ENCODE measurements around the gene CDC42EP4. TPM values are rescaled to one million over a fixed set of nuclear protein-coding genes. Genes with fewer than 3 reads are reported as not detected.

CDC42EP4 gene
- total RNA-seq, 2 donors from 2014 or later: 119 to 186 TPM

DNA sequence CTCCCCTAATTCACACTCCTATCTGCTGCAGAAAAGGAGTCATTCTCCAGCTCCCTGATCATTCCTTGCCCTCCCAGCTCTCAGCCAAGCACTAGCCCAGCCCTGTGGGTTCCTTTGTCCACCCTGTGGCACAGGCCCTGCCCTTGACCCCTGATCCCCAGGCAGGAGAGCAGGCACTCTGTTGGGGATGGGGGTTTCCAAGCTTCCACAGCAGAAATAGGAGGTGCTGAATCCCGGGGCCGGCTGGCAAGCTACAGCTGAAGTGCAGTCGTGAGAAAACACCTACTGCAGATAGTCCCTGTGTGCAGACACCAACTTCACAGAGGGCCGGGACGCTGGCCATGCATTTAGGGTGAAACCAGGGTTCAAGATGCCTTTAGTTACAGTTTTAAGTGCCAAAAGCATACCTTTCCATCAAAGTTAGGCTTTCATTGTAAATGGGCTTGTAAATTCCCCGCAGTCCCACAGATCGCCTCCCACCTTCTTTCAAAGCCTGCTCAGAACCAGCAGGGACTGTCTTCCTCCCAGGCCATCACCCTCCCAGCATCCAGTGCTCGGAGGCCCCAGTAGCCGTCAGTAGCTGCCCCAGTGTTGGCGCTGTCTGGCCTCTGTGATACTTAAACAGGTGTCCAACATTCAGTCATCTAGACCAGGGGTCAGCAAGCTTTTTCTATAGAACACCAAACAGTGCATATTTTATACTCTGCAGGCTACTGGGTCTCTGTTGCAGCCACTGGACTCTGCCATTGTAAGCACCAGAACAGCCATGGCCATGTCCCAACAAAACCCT is 60.8 kb downstream of the CDC42EP4 start:
- Histone ChIP-seq H3K27ac (no peak overlapping the region), H3K4me1 (replicated peaks) (no peaks in the 10 kb centered on the region), H3K27me3 (replicated peaks; ENCODE audit: insufficient read depth) (no peaks in the 10 kb centered on the region), H3K9me3 (no peaks in the 10 kb centered on the region), H3K36me3 (no peaks in the 10 kb centered on the region), H3K4me3 (no peak overlapping the region)
- TF ChIP-seq, protein P1, sequence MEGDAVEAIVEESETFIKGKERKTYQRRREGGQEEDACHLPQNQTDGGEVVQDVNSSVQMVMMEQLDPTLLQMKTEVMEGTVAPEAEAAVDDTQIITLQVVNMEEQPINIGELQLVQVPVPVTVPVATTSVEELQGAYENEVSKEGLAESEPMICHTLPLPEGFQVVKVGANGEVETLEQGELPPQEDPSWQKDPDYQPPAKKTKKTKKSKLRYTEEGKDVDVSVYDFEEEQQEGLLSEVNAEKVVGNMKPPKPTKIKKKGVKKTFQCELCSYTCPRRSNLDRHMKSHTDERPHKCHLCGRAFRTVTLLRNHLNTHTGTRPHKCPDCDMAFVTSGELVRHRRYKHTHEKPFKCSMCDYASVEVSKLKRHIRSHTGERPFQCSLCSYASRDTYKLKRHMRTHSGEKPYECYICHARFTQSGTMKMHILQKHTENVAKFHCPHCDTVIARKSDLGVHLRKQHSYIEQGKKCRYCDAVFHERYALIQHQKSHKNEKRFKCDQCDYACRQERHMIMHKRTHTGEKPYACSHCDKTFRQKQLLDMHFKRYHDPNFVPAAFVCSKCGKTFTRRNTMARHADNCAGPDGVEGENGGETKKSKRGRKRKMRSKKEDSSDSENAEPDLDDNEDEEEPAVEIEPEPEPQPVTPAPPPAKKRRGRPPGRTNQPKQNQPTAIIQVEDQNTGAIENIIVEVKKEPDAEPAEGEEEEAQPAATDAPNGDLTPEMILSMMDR (IDR thresholded peaks at IDR 0.05): no peak
- no peak for TF ChIP-seq POLR2A (IDR thresholded peaks at IDR 0.05)
- no peak for TF ChIP-seq POLR2AphosphoS5 (IDR thresholded peaks at IDR 0.05)
- no peak for DNase-seq (ENCODE audit: low spot score)
- intact Hi-C loops (cut with DNase I): loop anchor here (10.0 kb wide), 1 partner anchor 64 kb away; the partner anchor contains the start of gene CDC42EP4
- 49% methylated on average over 10 of the region's 10 CpGs for WGBS

GRCh38 chr17:73249700-73250099 is 62.1 kb downstream of the CDC42EP4 start:
- H3K4me3 ChIP-seq: no peak overlapping the region
- no peak overlapping the region for H3K27ac ChIP-seq
- TF ChIP-seq POLR2A (IDR thresholded peaks at IDR 0.05): no peak
- TF ChIP-seq, protein P1 (IDR thresholded peaks at IDR 0.05): no peak
- no peak for TF ChIP-seq POLR2AphosphoS5 (IDR thresholded peaks at IDR 0.05)
- no peaks in the 10 kb centered on the region for H3K9me3 ChIP-seq
- WGBS: 61% methylated on average over 8 of the region's 8 CpGs
- no peaks in the 10 kb centered on the region for H3K4me1 ChIP-seq (replicated peaks)
- intact Hi-C loops (cut with DNase I): loop anchor here (5.0 to 10.0 kb wide), 3 partner anchors 57 to 522 kb away; partner anchors contain the start of genes CDC42EP4 and COG1
- H3K27me3 ChIP-seq (replicated peaks; ENCODE audit: insufficient read depth): no peaks in the 10 kb centered on the region
- no peak for DNase-seq (ENCODE audit: low spot score)
- no peaks in the 10 kb centered on the region for H3K36me3 ChIP-seq

GRCh38 chr17:73248532-73248931 is 63.3 kb downstream of the CDC42EP4 start:
- no peak for DNase-seq (ENCODE audit: low spot score)
- H3K4me1 ChIP-seq (replicated peaks): no peaks in the 10 kb centered on the region
- intact Hi-C loops (cut with DNase I): loop anchor here (5.0 kb wide), 2 partner anchors 56 to 521 kb away; partner anchors contain the start of gene COG1
- H3K4me3 ChIP-seq: no peak overlapping the region
- WGBS: 83% methylated on average over 10 of the region's 10 CpGs
- TF ChIP-seq POLR2AphosphoS5 (IDR thresholded peaks at IDR 0.05): no peak
- TF ChIP-seq, protein P1 (IDR thresholded peaks at IDR 0.05): no peak
- TF ChIP-seq POLR2A (IDR thresholded peaks at IDR 0.05): no peak
- H3K9me3 ChIP-seq: no peaks in the 10 kb centered on the region
- no peaks in the 10 kb centered on the region for H3K36me3 ChIP-seq
- no peak overlapping the region for H3K27ac ChIP-seq
- H3K27me3 ChIP-seq (replicated peaks; ENCODE audit: insufficient read depth): no peaks in the 10 kb centered on the region

GRCh38 chr17:73247726-73248125 is 64.1 kb downstream of the CDC42EP4 start:
- Histone ChIP-seq H3K36me3 (no peaks in the 10 kb centered on the region), H3K4me3 (no peak overlapping the region), H3K4me1 (replicated peaks) (no peaks in the 10 kb centered on the region), H3K27me3 (replicated peaks; ENCODE audit: insufficient read depth) (no peaks in the 10 kb centered on the region), H3K9me3 (no peaks in the 10 kb centered on the region), H3K27ac (no peak overlapping the region)
- TF ChIP-seq, protein P1 (IDR thresholded peaks at IDR 0.05): peak in 2 of 4 experiments; percentile 30 to 45
- TF ChIP-seq POLR2A (IDR thresholded peaks at IDR 0.05): no peak
- DNase-seq (ENCODE audit: low spot score): no peak
- 63% methylated on average over 2 of the region's 2 CpGs for WGBS
- intact Hi-C loops (cut with DNase I): loop anchor here (5.0 kb wide), 2 partner anchors 55 to 520 kb away; partner anchors contain the start of gene COG1

DNA sequence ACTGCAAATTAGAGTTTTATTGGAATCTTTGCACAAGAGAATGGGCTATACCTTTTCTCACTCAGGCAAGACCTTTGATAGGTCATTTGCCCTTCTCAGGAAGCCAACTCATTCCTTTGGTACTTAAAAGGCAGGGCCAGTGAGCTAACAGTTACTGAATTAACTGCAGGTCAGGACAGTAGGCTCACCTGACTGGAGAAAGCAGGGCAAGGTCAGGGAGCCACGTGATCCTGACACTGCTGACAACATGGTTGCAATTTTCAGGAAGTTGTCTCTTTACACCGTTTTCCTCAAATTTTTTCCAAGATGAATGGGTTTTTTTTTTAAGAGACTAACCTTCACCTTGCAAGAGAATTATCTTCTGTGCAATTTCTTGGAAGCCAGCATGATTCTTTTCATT is 71.2 kb downstream of the CDC42EP4 start:
- H3K36me3 ChIP-seq: no peaks in the 10 kb centered on the region

More for the DNA sequence above, 71.2 kb downstream of the CDC42EP4 start:
- H3K9me3 ChIP-seq: no peaks in the 10 kb centered on the region
- no peak overlapping the region for H3K4me3 ChIP-seq
- no peak for DNase-seq (ENCODE audit: low spot score)
- no peak for TF ChIP-seq POLR2A (IDR thresholded peaks at IDR 0.05)
- H3K27ac ChIP-seq: no peak overlapping the region
- H3K4me1 ChIP-seq (replicated peaks): no peaks in the 10 kb centered on the region
- intact Hi-C loops (cut with DNase I): no loop called here
- 47% methylated on average over 2 of the region's 2 CpGs for WGBS
- H3K27me3 ChIP-seq (replicated peaks; ENCODE audit: insufficient read depth): no peaks in the 10 kb centered on the region
